ENCODE measurements around the gene IGFBP5.

DNA sequence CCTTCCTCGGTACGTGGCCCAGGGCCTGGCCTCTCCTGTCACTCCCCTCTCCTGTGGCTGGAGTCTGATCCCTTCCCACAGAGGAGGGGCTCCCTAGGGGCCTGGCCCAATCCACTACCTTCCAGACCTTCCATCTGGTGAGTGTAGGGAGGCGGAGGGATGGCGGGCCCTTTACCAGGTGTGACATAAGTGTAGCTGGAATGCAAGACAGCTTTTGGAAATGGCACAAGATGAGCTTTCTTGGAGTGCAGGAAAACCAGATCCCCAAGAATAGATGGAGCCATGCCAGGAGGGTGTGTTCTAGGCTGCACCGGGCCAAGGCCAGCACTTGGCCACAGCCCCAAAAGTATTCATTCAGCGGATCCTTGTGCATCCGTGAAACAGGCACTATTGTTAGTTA, 30.1 kb downstream of the IGFBP5 start:
- TF ChIP-seq, protein P1, sequence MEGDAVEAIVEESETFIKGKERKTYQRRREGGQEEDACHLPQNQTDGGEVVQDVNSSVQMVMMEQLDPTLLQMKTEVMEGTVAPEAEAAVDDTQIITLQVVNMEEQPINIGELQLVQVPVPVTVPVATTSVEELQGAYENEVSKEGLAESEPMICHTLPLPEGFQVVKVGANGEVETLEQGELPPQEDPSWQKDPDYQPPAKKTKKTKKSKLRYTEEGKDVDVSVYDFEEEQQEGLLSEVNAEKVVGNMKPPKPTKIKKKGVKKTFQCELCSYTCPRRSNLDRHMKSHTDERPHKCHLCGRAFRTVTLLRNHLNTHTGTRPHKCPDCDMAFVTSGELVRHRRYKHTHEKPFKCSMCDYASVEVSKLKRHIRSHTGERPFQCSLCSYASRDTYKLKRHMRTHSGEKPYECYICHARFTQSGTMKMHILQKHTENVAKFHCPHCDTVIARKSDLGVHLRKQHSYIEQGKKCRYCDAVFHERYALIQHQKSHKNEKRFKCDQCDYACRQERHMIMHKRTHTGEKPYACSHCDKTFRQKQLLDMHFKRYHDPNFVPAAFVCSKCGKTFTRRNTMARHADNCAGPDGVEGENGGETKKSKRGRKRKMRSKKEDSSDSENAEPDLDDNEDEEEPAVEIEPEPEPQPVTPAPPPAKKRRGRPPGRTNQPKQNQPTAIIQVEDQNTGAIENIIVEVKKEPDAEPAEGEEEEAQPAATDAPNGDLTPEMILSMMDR (IDR thresholded peaks at IDR 0.05; ENCODE audit: extremely low read depth in 1 of 2, insufficient read depth in 1 of 2, low read depth in 1 of 2, low read length in 2 of 2), result no peak
- TF ChIP-seq MYC (IDR thresholded peaks at IDR 0.05; ENCODE audit: low read depth, low read length), result no peak
